Kidney (tissue), 14 donors: ENCODE measurements around the gene TRIO. TPM values are rescaled to one million over a fixed set of nuclear protein-coding genes. Genes with fewer than 3 reads are reported as not detected.

Experiments
- DNase-seq, 5 donors: peaks; one replicate each; pipeline ENCODE4 v3.0.0-alpha.2; 2013 to 2020
- FAIRE-seq: peaks from 2 replicates; lab custom pipeline; 2012; peaks lifted over from hg19 to GRCh38; lab: Jason Lieb, UNC
- H3K27ac ChIP-seq, 2 donors: one replicate each; pipeline ENCODE4 v1.7.0; 2013; ENCODE audit warnings: low read depth in 2 of 2, low read length in 2 of 2, inconsistent platforms in 1 of 2
- H3K27me3 ChIP-seq: one replicate; pipeline ENCODE4 v1.7.1; 2013; ENCODE audit warnings: low read length, inconsistent platforms; ENCODE audit not compliant: control insufficient read depth, insufficient read depth
- H3K36me3 ChIP-seq, 3 donors: one replicate each; pipeline versions ENCODE4 v1.7.0 to v1.7.1; 2013; ENCODE audit warnings: low read length in 3 of 3, control low read depth in 1 of 3, inconsistent platforms in 1 of 3; ENCODE audit not compliant: insufficient read depth in 3 of 3, control insufficient read depth in 2 of 3
- H3K4me1 ChIP-seq, 3 donors: one replicate each; pipeline versions ENCODE4 v1.7.0 to v1.7.1; 2013; ENCODE audit warnings: low read length in 3 of 3, inconsistent platforms in 1 of 3, low read depth in 1 of 3; ENCODE audit not compliant: control insufficient read depth in 2 of 3, insufficient read depth in 2 of 3
- H3K4me3 ChIP-seq, 3 donors: one replicate each; pipeline versions ENCODE4 v1.7.0 to v1.8.1; 2013; ENCODE audit warnings: low read length in 3 of 3, control low read depth in 1 of 3, inconsistent platforms in 1 of 3
- H3K9ac ChIP-seq, 3 donors: one replicate each; pipeline versions ENCODE4 v1.7.0 to v1.7.1; 2013; ENCODE audit warnings: low read length in 3 of 3, control low read depth in 1 of 3, inconsistent platforms in 1 of 3
- H3K9me3 ChIP-seq, 3 donors: one replicate each; pipeline versions ENCODE4 v1.7.0 to v1.7.1; 2013; ENCODE audit warnings: low read length in 3 of 3, control low read depth in 1 of 3, inconsistent platforms in 1 of 3; ENCODE audit not compliant: control insufficient read depth in 2 of 3, insufficient read depth in 1 of 3
- CTCF ChIP-seq: IDR thresholded peaks from 3 replicates; pipeline ENCODE4 v1.5.1; 2012; ENCODE audit warnings: mild to moderate bottlenecking, moderate library complexity, borderline replicate concordance; ENCODE audit not compliant: insufficient read depth; ENCODE audit errors: extremely low read depth
- intact Hi-C: fragments of 100-400 bp; cut with DNase I; formaldehyde crosslinking; loops from one replicate; pipeline ENCODE4 v1.11.1; 2022
- polyA plus RNA-seq: library from polyadenylated mRNA; stranded (reverse); fragments of 350-450 nt; fragmentation: Illumina TruSeq; extraction: RNeasy Lipid Tissue Mini Kit (QIAGEN cat#74804); gene quantifications from one replicate; pipeline ENCODE4 v1.2.3, GENCODE V29; 2014; ENCODE audit warnings: low read depth, low replicate concordance; ENCODE audit not compliant: insufficient read depth
- total RNA-seq: library from RNA; stranded (reverse); fragmentation: NEBNext Ultra II Directional; extraction: Animal tissue kit (Norgen Biotek cat#: 25700); gene quantifications from one replicate; pipeline ENCODE4 v1.2.1, GENCODE V29; 2021
- donor health status: control.
- donor health status: control.
- donor health status: control.
- donor health status: control.
- donor health status: control.
- donor health status: DM: yes; HTN: yes; CAD: no.
- donor health status: Normal renal cell carcinoma (clear cell type).

TRIO gene
- total and polyA plus RNA-seq, 2 donors from 2014 or later: 9.5 to 149 TPM

GRCh38 chr5:14491015-14491915 is 348.1 kb downstream of the TRIO start:
- no peak overlapping the region for H3K9ac ChIP-seq
- no peaks in the 10 kb centered on the region for H3K4me1 ChIP-seq
- FAIRE-seq (no peak), DNase-seq (no peak)
- TF ChIP-seq CTCF: no peak
- H3K36me3 ChIP-seq: peaks cover 4 to 31% (median 27%) of the 10 kb centered on the region in 3 donors
- no peak overlapping the region for H3K27ac ChIP-seq
- no peaks in the 10 kb centered on the region for H3K27me3 ChIP-seq
- no peak overlapping the region for H3K4me3 ChIP-seq
- H3K9me3 ChIP-seq: no peaks in the 10 kb centered on the region
- intact Hi-C loops: no loop called here

- TF ChIP-seq CTCF: no peak
- FAIRE-seq (no peak), DNase-seq (no peak)
- Histone ChIP-seq H3K9me3 (no peaks in the 10 kb centered on the region), H3K27ac (no peak overlapping the region), H3K4me3 (no peak overlapping the region), H3K27me3 (no peaks in the 10 kb centered on the region), H3K4me1 (no peaks in the 10 kb centered on the region), H3K9ac (no peak overlapping the region), H3K36me3 (peaks cover 4 to 27% (median 26%) of the 10 kb centered on the region in 3 donors)
- intact Hi-C loops: no loop called here
These were observed 349.3 kb downstream of the TRIO start for GRCh38 chr5:14492331-14492964.

- FAIRE-seq (no peak), DNase-seq (no peak)
- no peak for TF ChIP-seq CTCF
- Histone ChIP-seq H3K9me3 (no peaks in the 10 kb centered on the region), H3K27ac (no peak overlapping the region), H3K9ac (no peak overlapping the region), H3K4me1 (no peaks in the 10 kb centered on the region), H3K36me3 (peaks cover 6 to 41% (median 36%) of the 10 kb centered on the region in 3 donors), H3K27me3 (no peaks in the 10 kb centered on the region), H3K4me3 (no peak overlapping the region)
- intact Hi-C loops: no loop called here
These were observed 352.2 kb downstream of the TRIO start for GRCh38 chr5:14495301-14495700.
